GM19324 (cell line): Measurements from ENCODE around the gene PHACTR3.

ENCODE experiments used
- ATAC-seq: cut with Tn5 transposase; IDR thresholded peaks from one replicate; pipeline ENCODE4 v1.9.1; 2021; ENCODE audit warnings: mild to moderate bottlenecking, moderate library complexity; ENCODE audit not compliant: unreplicated experiment, low FRiP score

The PHACTR3 gene

GRCh38 chr20:59770851-59771250 is 166.5 kb downstream of the PHACTR3 start:
- no peak for ATAC-seq

GRCh38 chr20:59771506-59772372 is 167.4 kb downstream of the PHACTR3 start:
- ATAC-seq, result no peak

GRCh38 chr20:59772373-59772705 is 168.0 kb downstream of the PHACTR3 start:
- no peak for ATAC-seq

GRCh38 chr20:59772931-59773913 is 168.9 kb downstream of the PHACTR3 start:
- no peak for ATAC-seq

GRCh38 chr20:59774204-59774641 is 169.9 kb downstream of the PHACTR3 start:
- no peak for ATAC-seq

GRCh38 chr20:59774921-59775686 is 170.8 kb downstream of the PHACTR3 start:
- ATAC-seq, result no peak

- no peak for ATAC-seq
Measured at GRCh38 chr20:59775687-59776055, 171.3 kb downstream of the PHACTR3 start.

GRCh38 chr20:59776059-59776603 is 171.8 kb downstream of the PHACTR3 start:
- no peak for ATAC-seq

GRCh38 chr20:59776626-59777330 is 172.4 kb downstream of the PHACTR3 start:
- ATAC-seq, result no peak

GRCh38 chr20:59777331-59777725 is 173.0 kb downstream of the PHACTR3 start:
- no peak for ATAC-seq

- no peak for ATAC-seq
Measured at GRCh38 chr20:59777814-59778575, 173.7 kb downstream of the PHACTR3 start.

- no peak for ATAC-seq
Measured at GRCh38 chr20:59778615-59779200, 174.4 kb downstream of the PHACTR3 start.

- ATAC-seq, result no peak
Measured at GRCh38 chr20:59779656-59780380, 175.5 kb downstream of the PHACTR3 start.

- ATAC-seq, result no peak
Measured at GRCh38 chr20:59780494-59781185, 176.3 kb downstream of the PHACTR3 start.

- ATAC-seq, result no peak
Measured at GRCh38 chr20:59781226-59781625, 176.9 kb downstream of the PHACTR3 start.

GRCh38 chr20:59782986-59783640 is 178.8 kb downstream of the PHACTR3 start:
- ATAC-seq, result no peak

GRCh38 chr20:59783641-59784010 is 179.3 kb downstream of the PHACTR3 start:
- no peak for ATAC-seq
